Body of pancreas (tissue), 4 donors: ENCODE results near the gene NTPCR. TPM values are rescaled to one million over a fixed set of nuclear protein-coding genes. Genes with fewer than 3 reads are reported as not detected.
"Not testable (repeated sequence)": the region's sequence is repeated elsewhere in the genome, so short reads cannot be mapped to it uniquely, and the experiment has no call there.

ENCODE experiments used
- ATAC-seq: fragments of 150-250 bp; one replicate; pipeline ENCODE4 v1.9.1; 2016
- DNase-seq, 4 donors: peaks; one replicate each; pipeline ENCODE4 v3.0.0-alpha.2; 2019
- H3K27ac ChIP-seq, 4 donors: fragments of 200-600 bp; sonication (generic); 1 replicate in 3 of 4; 2 replicates in 1 of 4; pipeline versions ENCODE4 v1.5.1 to v1.6.1; 2016 to 2019; ENCODE audit warnings: mild to moderate bottlenecking in 1 of 4, mixed read lengths in 1 of 4, moderate library complexity in 1 of 4
- H3K27me3 ChIP-seq, 2 donors: fragments of 200-600 bp; sonication (generic); one replicate each; pipeline ENCODE4 v1.6.0; 2016; ENCODE audit warnings: mild to moderate bottlenecking in 1 of 2
- H3K36me3 ChIP-seq, 2 donors: fragments of 200-600 bp; sonication (generic); replicated peaks in 1 of 2; 2 replicates each; pipeline ENCODE4 v1.5.1; 2016; ENCODE audit warnings: low read depth in 2 of 2; ENCODE audit not compliant: insufficient read depth in 1 of 2
- H3K4me1 ChIP-seq: fragments of 200-600 bp; sonication (generic); one replicate; pipeline ENCODE4 v1.6.0; 2016
- H3K4me3 ChIP-seq, 2 donors: fragments of 200-600 bp; sonication (generic); 1 replicate in 1 of 2; 2 replicates in 1 of 2; pipeline ENCODE4 v1.5.1; 2016 to 2019
- H3K9me3 ChIP-seq, 3 donors: fragments of 200-600 bp; sonication (generic); 1 replicate in 2 of 3; 2 replicates in 1 of 3; pipeline ENCODE4 v1.5.1; 2016
- CTCF ChIP-seq, 7 experiments: fragments of 450-650 bp in 4 of 7; fragments of 200-600 bp in 3 of 7; sonication (generic) in 3 of 7; IDR thresholded peaks; one replicate each; pipeline ENCODE4 v1.5.1; 2016 to 2019; ENCODE audit warnings: antibody characterized with exemption in 7 of 7
- POLR2A ChIP-seq, 3 donors: fragments of 450-650 bp; IDR thresholded peaks; one replicate each; pipeline ENCODE4 v1.6.1; 2016; ENCODE audit warnings: antibody characterized with exemption in 3 of 3, mild to moderate bottlenecking in 2 of 3
- WGBS, 2 donors: methylation state at CpG; one replicate each; pipeline ENCODE4 v1.1.5; 2017; 5-methylcytosine and 5-hydroxymethylcytosine counted together
- intact Hi-C: fragments of 100-400 bp; cut with DNase I; formaldehyde crosslinking; loops from one replicate; pipeline ENCODE4 v1.15.1; 2023
- total RNA-seq, 2 donors: library from RNA; depleted of rRNA; stranded (reverse); fragments of >200 nt; gene quantifications; one replicate each; pipeline ENCODE4 v1.1.0, GENCODE V29; 2016

NTPCR gene
- total RNA-seq, 2 donors from 2014 or later, result 8.2 to 14.3 TPM

GRCh38 chr1:232925421-232926220 lies 24.8 kb upstream of the NTPCR start:
- TF ChIP-seq POLR2A (IDR thresholded peaks at IDR 0.05) (no peak), CTCF (IDR thresholded peaks at IDR 0.05) (no peak)
- 81 to 85% methylated on average over 5 of the region's 5 CpGs for WGBS, 2 donors
- H3K27ac ChIP-seq, result no peak overlapping the region
- no peak overlapping the region for H3K4me3 ChIP-seq
- H3K9me3 ChIP-seq, result no peaks in the 10 kb centered on the region
- peaks cover 5% of the 10 kb centered on the region for H3K4me1 ChIP-seq
- no peak for DNase-seq
- no peaks in the 10 kb centered on the region for H3K27me3 ChIP-seq
- intact Hi-C loops, result no loop called here
- H3K36me3 ChIP-seq, result no peaks in the 10 kb centered on the region
- ATAC-seq, result no peak

GRCh38 chr1:232927166-232927565 lies 23.2 kb upstream of the NTPCR start:
- H3K4me1 ChIP-seq, intact Hi-C loops, H3K36me3 ChIP-seq, DNase-seq, H3K9me3 ChIP-seq, H3K27ac ChIP-seq, ATAC-seq, H3K4me3 ChIP-seq, H3K27me3 ChIP-seq: not testable (repeated sequence)
- 81 to 88% methylated on average over 6 of the region's 6 CpGs for WGBS, 2 donors

GRCh38 chr1:232927830-232928505 lies 22.4 kb upstream of the NTPCR start:
- no peak for TF ChIP-seq POLR2A (IDR thresholded peaks at IDR 0.05)
- no peak for TF ChIP-seq CTCF (IDR thresholded peaks at IDR 0.05)
- Histone ChIP-seq H3K9me3 (peaks cover 0 to 4% (median 0%) of the 10 kb centered on the region in 3 donors), H3K4me1 (peaks cover 5% of the 10 kb centered on the region), H3K4me3 (no peak overlapping the region), H3K27ac (no peak overlapping the region), H3K27me3 (no peaks in the 10 kb centered on the region), H3K36me3 (no peaks in the 10 kb centered on the region)
- DNase-seq (no peak), ATAC-seq (no peak)
- 36 to 37% methylated on average over 4 of the region's 4 CpGs for WGBS, 2 donors
- intact Hi-C loops, result no loop called here

GRCh38 chr1:232932486-232933425 lies 17.7 kb upstream of the NTPCR start:
- Histone ChIP-seq H3K36me3 (no peaks in the 10 kb centered on the region), H3K27me3 (no peaks in the 10 kb centered on the region), H3K4me1 (peaks cover 5% of the 10 kb centered on the region), H3K9me3 (peaks cover 0 to 4% (median 0%) of the 10 kb centered on the region in 3 donors), H3K4me3 (no peak overlapping the region), H3K27ac (no peak overlapping the region)
- DNase-seq (no peak), ATAC-seq (no peak)
- intact Hi-C loops, result no loop called here
- 80 to 89% methylated on average over 3 of the region's 3 CpGs for WGBS, 2 donors
- no peak for TF ChIP-seq CTCF (IDR thresholded peaks at IDR 0.05)

- DNase-seq (no peak), ATAC-seq (no peak)
- 83 to 86% methylated on average over 6 of the region's 6 CpGs for WGBS, 2 donors
- intact Hi-C loops, result no loop called here
- TF ChIP-seq POLR2A (IDR thresholded peaks at IDR 0.05) (no peak), CTCF (IDR thresholded peaks at IDR 0.05) (no peak)
- Histone ChIP-seq H3K9me3 (peaks cover 0 to 4% (median 0%) of the 10 kb centered on the region in 3 donors), H3K4me3 (no peak overlapping the region), H3K4me1 (no peaks in the 10 kb centered on the region), H3K36me3 (no peaks in the 10 kb centered on the region), H3K27me3 (no peaks in the 10 kb centered on the region), H3K27ac (no peak overlapping the region)
Observed at GRCh38 chr1:232936941-232937340, 13.5 kb upstream of the NTPCR start.
